SU-DHL-6 (cell line): ENCODE measurements around the gene HOMER3.

ENCODE experiments used
- H2AFZ ChIP-seq: fragments of 200-600 bp; sonication (generic); 2 replicates; pipeline ENCODE4 v1.6.1; 2014; ENCODE audit warnings: low read depth, mild to moderate bottlenecking, moderate library complexity, mixed read lengths, antibody characterized with exemption, low read length; ENCODE audit not compliant: severe bottlenecking
- H3F3A ChIP-seq: fragments of 200-600 bp; shearing (Covaris generic); 2 replicates; pipeline ENCODE4 v1.6.0; 2016; ENCODE audit warnings: antibody characterized with exemption, mild to moderate bottlenecking; ENCODE audit not compliant: insufficient read depth
- H3K27ac ChIP-seq: fragments of 200-600 bp; sonication (generic); 2 replicates; pipeline ENCODE4 v1.5.1; 2016; ENCODE audit warnings: low read depth, mild to moderate bottlenecking, low read length, moderate library complexity, mixed read lengths
- H3K27me3 ChIP-seq: fragments of 200-600 bp; sonication (generic), shearing (Covaris generic); 2 replicates; pipeline ENCODE4 v1.6.0; 2014; ENCODE audit warnings: mild to moderate bottlenecking, low read length
- H3K36me3 ChIP-seq: fragments of 200-600 bp; sonication (generic); 2 replicates; pipeline ENCODE4 v1.6.1; 2014; ENCODE audit warnings: mild to moderate bottlenecking, low read length, mixed read lengths
- H3K4me2 ChIP-seq: fragments of 300-600, 200-600 bp; shearing (Covaris generic), sonication (generic); 2 replicates; pipeline ENCODE4 v1.6.0; 2014; ENCODE audit warnings: low read length, low read depth, mild to moderate bottlenecking; ENCODE audit not compliant: poor library complexity, severe bottlenecking
- H3K4me3 ChIP-seq: fragments of 200-600 bp; sonication (generic); 2 replicates; pipeline ENCODE4 v1.5.1; 2014; ENCODE audit warnings: antibody characterized with exemption, low read length, mild to moderate bottlenecking, mixed read lengths; ENCODE audit not compliant: insufficient read depth, poor library complexity, severe bottlenecking
- H3K79me2 ChIP-seq: fragments of 200-600 bp; sonication (generic); 2 replicates; pipeline ENCODE4 v1.6.1; 2014; ENCODE audit warnings: mild to moderate bottlenecking, low read length, moderate library complexity; ENCODE audit not compliant: insufficient read depth
- H3K9ac ChIP-seq: fragments of 200-600 bp; sonication (generic); 2 replicates; pipeline ENCODE4 v1.7.0; 2014; ENCODE audit warnings: mild to moderate bottlenecking, low read length
- H3K9me2 ChIP-seq: fragments of 200-600 bp; sonication (generic); replicated peaks from 2 replicates; pipeline ENCODE4 v1.6.1; 2014; ENCODE audit warnings: low read length; ENCODE audit not compliant: insufficient read depth
- H3K9me3 ChIP-seq: fragments of 200-600 bp; sonication (generic); 2 replicates; pipeline ENCODE4 v1.6.1; 2014; ENCODE audit warnings: low read length, mixed read lengths; ENCODE audit not compliant: insufficient read depth
- H4K20me1 ChIP-seq: fragments of 200-600 bp; sonication (generic); 2 replicates; pipeline ENCODE4 v1.6.1; 2014; ENCODE audit warnings: low read depth, mild to moderate bottlenecking, antibody characterized with exemption, low read length, moderate library complexity, mixed read lengths
- CTCF ChIP-seq: fragments of 200-600 bp; sonication (generic); IDR thresholded peaks from one replicate; pipeline ENCODE4 v1.5.1; 2017; ENCODE audit warnings: antibody characterized with exemption, mild to moderate bottlenecking, low read length, moderate library complexity; ENCODE audit not compliant: insufficient read depth, poor library complexity, severe bottlenecking
- EZH2phosphoT487 ChIP-seq: fragments of 200-600 bp; sonication (generic), shearing (Covaris generic); conservative IDR thresholded peaks from 2 replicates; pipeline ENCODE4 v1.6.1; 2018; ENCODE audit warnings: mild to moderate bottlenecking, antibody characterized with exemption, low read length, moderate library complexity, mixed read lengths

The HOMER3 gene

GRCh38 chr19:18940769-18941627 lies at the start of gene HOMER3:
TSS of gene HOMER3 (minus strand) at chr19:18941217. CDS start at chr19:18938982, 2,235 bp downstream.
- Histone ChIP-seq H3K79me2 (peaks cover 13% of the 10 kb centered on the region), H3K27me3 (no peaks in the 10 kb centered on the region), H2AFZ (peak within 1 kb of the TSS; percentile 52), H3F3A (peaks cover 13% of the 10 kb centered on the region), H4K20me1 (no peaks in the 10 kb centered on the region), H3K27ac (peak within 1 kb of the TSS; percentile 50), H3K4me2 (peak within 1 kb of the TSS; percentile 82), H3K9me2 (no peaks in the 10 kb centered on the region), H3K4me3 (peak within 1 kb of the TSS; percentile 84), H3K9me3 (no peaks in the 10 kb centered on the region), H3K36me3 (no peaks in the 10 kb centered on the region), H3K9ac (peak within 1 kb of the TSS; percentile 88)
- TF ChIP-seq EZH2phosphoT487 (no peak), CTCF (no peak)

GRCh38 chr19:18990128-18990708 lies 49.2 kb upstream of the HOMER3 start:
- no peaks in the 10 kb centered on the region for H3K79me2 ChIP-seq
- no peaks in the 10 kb centered on the region for H3K9me2 ChIP-seq
- H4K20me1 ChIP-seq: no peaks in the 10 kb centered on the region
- no peak overlapping the region for H3K4me3 ChIP-seq
- H3K9me3 ChIP-seq: no peaks in the 10 kb centered on the region
- H3K36me3 ChIP-seq: 0 out of 2 replicates have a peak, but pooled peaks cover 2% of the 10 kb centered on the region
- no peak overlapping the region for H3K9ac ChIP-seq
- no peaks in the 10 kb centered on the region for H3K27me3 ChIP-seq
- no peak overlapping the region for H3K27ac ChIP-seq
- H2AFZ ChIP-seq: no peak overlapping the region
- TF ChIP-seq CTCF: no peak
- TF ChIP-seq EZH2phosphoT487: no peak
- no peak overlapping the region for H3K4me2 ChIP-seq
- no peaks in the 10 kb centered on the region for H3F3A ChIP-seq

DNA sequence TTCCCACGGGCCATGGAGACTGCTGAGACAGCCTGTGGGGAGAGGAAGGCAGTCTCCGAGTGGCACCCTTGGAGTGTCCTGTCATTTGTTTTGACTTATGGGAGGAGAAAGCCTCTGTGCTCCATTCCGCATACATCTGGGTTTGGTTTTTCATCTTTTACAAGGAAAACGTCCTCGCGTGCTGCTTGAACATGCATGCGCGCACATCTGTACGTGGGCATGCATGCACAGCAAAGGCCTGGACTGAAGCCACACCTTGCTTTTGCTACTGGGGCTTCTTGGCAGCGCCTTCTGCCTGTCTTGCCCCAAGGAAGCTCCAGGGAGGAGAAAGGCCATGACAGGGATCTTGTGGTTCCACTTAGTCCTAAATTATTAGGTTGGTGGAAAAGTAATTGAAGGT lies 48.3 kb upstream of the HOMER3 start:
- Histone ChIP-seq H3K4me2 (no peak overlapping the region), H3K9me2 (no peaks in the 10 kb centered on the region), H3K4me3 (no peak overlapping the region), H2AFZ (no peak overlapping the region), H3K36me3 (0 out of 2 replicates have a peak, but pooled peaks cover 2% of the 10 kb centered on the region), H3K79me2 (no peaks in the 10 kb centered on the region), H3K9me3 (no peaks in the 10 kb centered on the region), H3K27ac (no peak overlapping the region), H3K27me3 (no peaks in the 10 kb centered on the region), H4K20me1 (no peaks in the 10 kb centered on the region), H3K9ac (no peak overlapping the region), H3F3A (no peaks in the 10 kb centered on the region)
- TF ChIP-seq CTCF (no peak), EZH2phosphoT487 (no peak)
